ENCODE measurements around the gene CACNA1A.
"Not testable (repeated sequence)": the region's sequence is repeated elsewhere in the genome, so short reads cannot be mapped to it uniquely, and the experiment has no call there.

Gene CACNA1A

GRCh38 chr19:13267889-13268288 is 238.4 kb downstream of the CACNA1A start:
- DNase-seq = no peak

GRCh38 chr19:13267131-13267530 is 239.1 kb downstream of the CACNA1A start:
- no peak for DNase-seq

GRCh38 chr19:13262450-13262849 is 243.8 kb downstream of the CACNA1A start:
- no peak for DNase-seq

- no peak for DNase-seq
These were observed 245.2 kb downstream of the CACNA1A start for GRCh38 chr19:13260883-13261653.

- DNase-seq = no peak
These were observed 249.4 kb downstream of the CACNA1A start for GRCh38 chr19:13256918-13257317.

- DNase-seq = not testable (repeated sequence)
These were observed 249.9 kb downstream of the CACNA1A start for GRCh38 chr19:13256398-13256797.

- no peak for DNase-seq
These were observed 250.6 kb downstream of the CACNA1A start for GRCh38 chr19:13255719-13256059.

- DNase-seq = no peak
These were observed 251.1 kb downstream of the CACNA1A start for GRCh38 chr19:13255041-13255718.

- DNase-seq = no peak
These were observed 253.5 kb downstream of the CACNA1A start for GRCh38 chr19:13252569-13253335.

GRCh38 chr19:13244920-13245319 is 261.4 kb downstream of the CACNA1A start:
- no peak for DNase-seq

- DNase-seq = no peak
These were observed 264.8 kb downstream of the CACNA1A start for GRCh38 chr19:13241231-13242104.

- no peak for DNase-seq
These were observed 265.8 kb downstream of the CACNA1A start for GRCh38 chr19:13240312-13241022.

- DNase-seq = no peak
These were observed 267.3 kb downstream of the CACNA1A start for GRCh38 chr19:13238891-13239534.

- no peak for DNase-seq
These were observed 271.8 kb downstream of the CACNA1A start for GRCh38 chr19:13234518-13234917.

GRCh38 chr19:13231663-13232062 is 274.6 kb downstream of the CACNA1A start:
- no peak for DNase-seq

- DNase-seq = no peak
These were observed 277.0 kb downstream of the CACNA1A start for GRCh38 chr19:13229246-13229645.

GRCh38 chr19:13228561-13228960 is 277.7 kb downstream of the CACNA1A start:
- DNase-seq = no peak

- DNase-seq = no peak
These were observed 279.3 kb downstream of the CACNA1A start for GRCh38 chr19:13226983-13227382.

- no peak for DNase-seq
These were observed 280.1 kb downstream of the CACNA1A start for GRCh38 chr19:13225973-13226865.

- DNase-seq = no peak
These were observed 281.2 kb downstream of the CACNA1A start for GRCh38 chr19:13225085-13225484.
